NCI-H2227 (cell line): ENCODE data around the gene CARMIL3.

ENCODE experiments used
- DNase-seq: peaks from one replicate; lab custom pipeline; 2025; ENCODE audit not compliant: unreplicated experiment; lab: John Stamatoyannopoulos, UW

Gene CARMIL3

DNA sequence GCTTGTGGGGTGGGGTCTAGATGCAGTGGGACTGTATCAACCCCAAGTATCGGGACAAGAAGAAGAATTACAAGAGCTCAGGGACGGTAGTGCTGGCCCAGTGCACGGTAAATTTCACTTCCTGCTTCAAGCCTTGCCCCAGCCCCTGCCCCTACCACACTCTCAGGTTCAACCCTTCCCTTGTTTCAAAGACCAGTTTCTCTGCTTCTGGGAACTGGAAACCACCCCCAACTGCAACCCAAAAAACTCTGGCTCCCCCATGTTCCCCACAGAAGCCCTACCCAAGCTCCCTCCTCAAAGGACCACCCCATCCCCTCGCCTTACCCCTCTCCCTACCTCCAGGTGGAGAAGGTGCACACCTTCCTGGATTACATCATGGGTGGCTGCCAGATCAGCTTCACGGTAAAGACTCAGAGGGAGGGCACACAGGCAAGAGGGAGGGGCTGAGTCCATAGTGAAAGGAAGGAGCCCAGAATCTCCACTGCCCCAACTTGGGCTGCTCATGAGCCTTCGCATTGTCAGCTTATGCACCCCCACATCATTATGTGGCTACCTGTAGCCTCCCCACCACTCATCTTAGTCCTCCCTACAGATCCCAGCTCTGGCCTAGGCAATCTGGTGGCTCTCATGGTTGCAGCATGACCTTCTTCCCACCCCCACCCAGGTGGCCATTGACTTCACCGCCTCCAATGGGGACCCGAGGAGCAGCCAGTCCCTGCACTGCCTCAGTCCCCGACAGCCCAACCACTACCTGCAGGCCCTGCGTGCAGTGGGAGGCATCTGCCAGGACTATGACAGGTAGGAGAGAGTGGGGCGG is 23.9 kb downstream of the CARMIL3 start:
- no peak for DNase-seq

DNA sequence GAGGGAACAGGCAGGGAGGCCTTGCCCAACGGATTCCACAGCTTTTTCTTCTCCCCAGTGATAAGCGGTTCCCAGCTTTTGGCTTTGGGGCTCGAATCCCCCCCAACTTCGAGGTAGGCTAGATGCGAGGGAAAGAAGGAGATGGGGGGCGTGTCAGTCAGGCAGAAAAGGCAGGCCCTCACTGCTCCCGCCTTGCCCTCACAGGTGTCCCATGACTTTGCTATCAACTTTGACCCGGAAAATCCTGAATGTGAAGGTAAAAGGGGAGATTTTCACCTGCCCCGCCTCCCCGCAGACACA is 24.4 kb downstream of the CARMIL3 start:
- no peak for DNase-seq

DNA sequence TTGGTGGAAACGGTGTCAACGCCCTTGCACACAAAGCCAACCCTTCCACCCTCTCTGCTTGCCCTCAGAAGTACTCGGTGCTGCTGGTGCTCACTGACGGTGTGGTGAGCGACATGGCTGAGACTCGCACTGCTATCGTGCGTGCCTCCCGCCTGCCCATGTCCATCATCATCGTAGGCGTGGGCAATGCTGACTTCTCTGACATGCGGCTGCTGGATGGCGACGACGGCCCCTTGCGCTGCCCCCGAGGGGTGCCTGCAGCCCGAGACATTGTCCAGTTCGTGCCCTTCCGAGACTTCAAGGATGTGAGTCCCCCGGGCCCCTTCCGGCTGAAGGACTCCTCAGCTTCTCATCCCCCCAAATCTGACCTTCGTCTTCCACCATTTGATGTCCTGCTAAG is 25.3 kb downstream of the CARMIL3 start:
- DNase-seq: no peak

- DNase-seq: peak; percentile 89
Measured at GRCh38 chr14:24078146-24078545, 26.3 kb downstream of the CARMIL3 start.

DNA sequence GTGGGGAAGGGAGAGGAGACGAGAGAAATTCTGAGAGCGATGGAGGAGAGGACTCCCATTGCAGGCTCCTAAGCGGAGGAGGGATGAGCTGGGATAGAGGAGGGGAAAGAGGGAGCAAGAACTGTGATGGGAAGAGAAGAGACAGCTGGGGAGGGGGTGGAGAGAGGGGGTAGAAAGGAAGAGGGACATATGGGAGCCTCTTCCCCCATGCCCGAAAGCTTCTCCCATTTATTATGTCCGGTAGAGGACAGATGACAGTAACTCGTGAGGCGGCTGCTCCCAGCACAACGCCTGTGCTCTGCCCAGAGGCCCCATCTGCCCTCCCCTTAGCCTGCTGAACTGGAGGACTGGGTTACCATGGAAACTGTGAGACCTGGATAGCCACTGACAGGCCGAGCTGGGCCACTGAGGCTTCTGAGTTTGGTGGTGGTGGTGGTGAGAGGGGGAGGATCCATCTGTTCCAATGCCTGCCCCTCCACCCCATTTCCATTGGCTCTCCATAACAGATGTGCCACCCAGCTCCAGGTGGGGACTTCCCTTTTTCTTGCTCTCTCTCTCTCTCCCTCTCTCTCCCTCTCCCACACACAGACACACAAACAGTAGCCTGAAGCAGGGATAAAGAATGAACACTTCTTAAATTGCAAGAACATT is 27.8 kb downstream of the CARMIL3 start:
- peak; percentile 73 for DNase-seq

DNA sequence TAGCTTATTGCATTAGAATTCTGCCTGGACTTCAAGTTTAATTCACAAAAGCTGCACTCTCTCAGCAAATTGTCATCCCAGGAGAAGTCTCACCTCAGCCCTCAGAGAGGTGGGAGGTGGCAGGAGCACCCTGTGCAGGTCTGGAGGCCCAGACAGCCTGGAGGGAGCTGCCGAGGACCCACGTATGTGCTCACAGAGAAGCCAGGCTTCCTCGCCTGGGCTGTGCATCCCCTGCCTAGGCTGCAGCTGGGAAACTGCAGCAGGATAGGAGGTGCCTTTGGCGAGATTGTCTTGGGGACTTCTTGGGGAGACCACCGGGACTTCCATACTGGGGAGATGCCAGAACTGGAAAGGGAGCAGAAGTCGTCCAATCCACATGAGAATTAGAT is 28.3 kb downstream of the CARMIL3 start:
- DNase-seq: no peak

- DNase-seq: peak; percentile 72
Measured at GRCh38 chr14:24080888-24081738, 29.3 kb downstream of the CARMIL3 start.

DNA sequence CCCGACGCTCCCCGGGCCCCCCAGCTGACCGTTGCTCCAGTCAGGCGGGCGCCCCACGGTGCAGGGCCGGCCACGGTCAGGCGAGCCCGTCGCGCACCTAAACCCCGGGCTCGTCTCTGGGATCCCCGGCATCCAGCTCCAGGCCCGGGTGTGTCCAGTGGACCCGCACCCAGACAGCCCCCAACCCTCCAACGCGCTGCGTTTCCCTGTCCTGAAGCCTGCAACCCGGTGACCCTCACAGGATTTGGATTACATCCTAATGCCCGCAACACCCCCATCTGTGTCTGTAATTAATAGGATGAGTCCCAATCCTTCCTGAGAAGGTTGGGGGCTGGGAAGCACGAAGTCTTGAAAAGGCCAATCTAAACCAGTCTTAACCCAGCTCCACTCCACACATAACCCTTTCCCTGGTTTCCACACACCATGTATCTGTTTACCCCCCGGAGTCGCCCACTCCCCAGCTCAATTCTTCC is 30.0 kb downstream of the CARMIL3 start:
- no peak for DNase-seq

DNA sequence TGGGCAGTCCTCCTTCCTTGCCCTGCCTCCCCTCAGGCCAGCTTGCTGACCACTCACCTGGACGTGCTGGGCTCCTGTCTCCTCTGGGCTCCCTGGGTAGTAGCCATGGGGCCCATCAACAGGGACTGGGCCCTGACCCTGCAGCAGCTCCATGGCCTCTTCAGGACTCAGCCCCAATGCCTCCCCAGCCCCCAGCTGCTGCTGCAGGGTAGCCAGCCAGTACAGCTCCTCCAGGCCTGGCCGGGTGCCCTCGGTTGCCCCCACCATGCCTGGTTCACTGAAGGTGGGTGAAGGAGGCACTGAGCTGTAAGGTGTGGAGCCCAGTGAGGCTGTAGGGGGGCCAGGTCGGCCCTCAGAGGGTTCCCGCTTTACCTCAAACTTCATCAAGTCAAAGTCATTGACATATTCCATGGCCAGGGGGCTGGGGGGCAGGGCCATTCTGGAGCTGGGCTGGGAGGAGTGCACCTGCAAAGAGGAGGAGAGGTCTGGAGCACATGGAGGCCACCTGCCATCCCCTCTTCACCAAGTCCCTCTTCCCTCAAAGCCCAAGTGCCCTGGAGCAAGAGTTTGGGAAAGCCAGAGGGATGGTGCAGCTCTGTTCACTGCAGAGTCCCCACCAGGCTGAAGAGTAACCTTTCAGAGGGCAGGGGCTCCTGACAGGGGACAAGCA is 30.7 kb downstream of the CARMIL3 start:
- no peak for DNase-seq

DNA sequence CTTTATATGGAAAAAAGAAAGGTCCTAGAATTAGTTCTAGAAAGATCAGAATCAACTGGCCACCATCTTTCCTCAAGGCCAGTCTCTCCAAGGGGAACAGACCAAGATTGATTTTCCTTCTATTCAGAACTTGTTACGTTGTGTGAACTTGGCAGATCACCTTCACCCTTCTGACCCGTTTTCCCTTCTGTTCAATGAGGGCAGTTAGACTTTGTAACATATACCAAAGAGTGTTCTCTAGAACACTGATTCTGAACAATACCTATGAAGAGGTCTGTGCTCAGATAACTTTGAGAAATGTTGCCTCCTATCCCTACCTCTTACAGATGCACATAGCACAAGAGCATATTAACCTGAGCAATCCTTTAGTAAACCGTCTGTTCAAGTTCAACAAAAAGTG is 31.7 kb downstream of the CARMIL3 start:
- DNase-seq: no peak

DNA sequence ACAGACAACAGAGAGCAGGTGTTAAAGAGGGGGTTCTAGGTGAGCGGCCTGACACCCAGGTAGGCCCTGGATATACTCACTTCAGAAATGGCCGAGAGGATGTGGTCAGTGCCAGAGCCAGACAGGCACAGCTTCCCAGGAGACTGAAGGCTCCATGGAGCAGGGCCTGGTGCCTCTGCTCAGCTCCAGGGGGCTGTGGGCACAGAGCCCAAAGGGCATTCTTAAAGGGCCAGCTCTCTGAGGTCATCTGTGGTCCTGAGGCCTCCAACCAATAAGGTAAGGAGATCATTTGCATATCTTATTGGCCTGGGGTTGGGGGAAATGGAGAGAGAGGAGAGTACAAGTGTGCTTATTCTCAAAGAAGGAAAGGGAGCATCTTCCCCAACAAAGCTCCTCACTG is 32.6 kb downstream of the CARMIL3 start:
- no peak for DNase-seq

DNA sequence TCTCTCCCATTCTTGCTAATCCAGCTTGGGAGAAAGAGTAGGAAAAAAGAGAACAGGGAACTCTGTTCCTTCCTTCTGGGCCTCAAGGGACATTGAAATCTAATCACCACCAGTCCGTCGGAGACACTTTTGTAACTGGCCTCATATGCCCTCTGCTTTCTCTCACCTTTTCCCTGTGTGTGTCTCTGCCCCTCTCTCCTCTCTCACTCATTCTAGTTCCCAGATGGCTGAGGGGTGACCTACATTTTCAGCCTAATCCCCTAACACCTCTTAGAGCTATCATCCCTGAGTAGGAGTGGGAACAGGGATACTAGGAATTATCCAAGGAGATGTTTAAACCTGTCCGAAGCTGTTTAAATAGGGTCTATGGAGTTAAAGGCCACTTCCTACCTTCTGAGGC is 33.4 kb downstream of the CARMIL3 start:
- DNase-seq: no peak

DNA sequence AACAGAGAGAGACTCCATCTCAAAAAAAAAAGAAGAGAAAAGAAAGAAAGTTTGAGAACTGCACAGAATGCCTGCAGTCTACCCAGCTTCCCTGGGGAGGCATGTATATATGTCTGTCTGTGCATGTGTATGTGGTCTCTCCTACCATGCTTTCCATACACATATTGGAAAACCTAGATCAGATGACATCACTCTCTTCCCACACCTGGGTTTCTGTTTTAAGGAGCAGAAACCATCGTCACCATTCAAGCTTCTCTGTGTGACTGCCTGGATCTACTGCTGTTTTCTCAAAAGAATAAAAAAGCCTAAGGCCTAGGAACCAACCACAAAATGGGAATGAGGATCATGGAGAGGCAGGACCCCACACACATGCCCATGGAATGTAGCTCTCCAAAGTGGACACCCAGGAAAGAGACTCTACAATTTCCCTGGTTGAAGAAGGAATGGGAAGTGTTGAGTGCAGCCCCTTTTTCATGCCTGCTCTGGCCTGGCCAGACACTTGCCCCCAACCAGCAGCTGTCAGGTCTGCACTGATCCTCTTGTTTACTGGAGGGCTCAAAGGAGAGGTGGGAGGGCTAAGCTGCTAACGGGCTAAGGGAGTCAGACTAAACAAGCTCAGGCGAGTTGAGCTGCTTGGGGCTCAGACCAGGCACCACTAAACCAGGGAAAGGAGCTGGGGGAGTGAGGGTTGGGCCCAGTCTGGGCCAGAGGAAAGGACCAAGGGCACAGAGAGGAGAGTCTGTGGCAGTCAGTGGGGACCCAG is 34.6 kb downstream of the CARMIL3 start:
- no peak for DNase-seq

GRCh38 chr14:24087004-24087403 is 35.2 kb downstream of the CARMIL3 start:
- no peak for DNase-seq

- DNase-seq: no peak
Measured at GRCh38 chr14:24088095-24088494, 36.3 kb downstream of the CARMIL3 start.

- DNase-seq: no peak
Measured at GRCh38 chr14:24089890-24090289, 38.1 kb downstream of the CARMIL3 start.

GRCh38 chr14:24092110-24092504 is 40.3 kb downstream of the CARMIL3 start:
- DNase-seq: no peak

GRCh38 chr14:24092505-24093206 is 40.8 kb downstream of the CARMIL3 start:
- no peak for DNase-seq

- no peak for DNase-seq
Measured at GRCh38 chr14:24093207-24093900, 41.5 kb downstream of the CARMIL3 start.
